K562 (cell line): ENCODE data around the gene PPP6R1. TPM values are rescaled to one million over a fixed set of nuclear protein-coding genes. Genes with fewer than 3 reads are reported as not detected.

Experiments used
- ARID1B ChIP-seq: fragments of 450-650 bp; IDR thresholded peaks from 2 replicates; pipeline ENCODE4 v1.6.1; 2016; ENCODE audit warnings: antibody characterized with exemption, mild to moderate bottlenecking, inconsistent platforms
- ATF1 ChIP-seq, 2 experiments: fragments of 450-650 bp in 1 of 2; IDR thresholded peaks; 2 replicates each; pipeline ENCODE4 v1.6.1; 2016; ENCODE audit warnings: missing compliant biosample characterization in 1 of 2, missing genetic modification characterization in 1 of 2
- BRF1 ChIP-seq: IDR thresholded peaks from 3 replicates; pipeline ENCODE4 v1.6.1; 2011; ENCODE audit warnings: borderline replicate concordance, mild to moderate bottlenecking; ENCODE audit not compliant: insufficient read length; ENCODE audit errors: extremely low read depth
- CBFA2T2 ChIP-seq: fragments of 450-650 bp; conservative IDR thresholded peaks from 2 replicates; pipeline ENCODE4 v1.6.1; 2017; ENCODE audit warnings: mild to moderate bottlenecking
- CBX3 ChIP-seq, 2 experiments: IDR thresholded peaks; 1 replicate in 1 of 2; 2 replicates in 1 of 2; pipeline ENCODE4 v1.6.1; 2012; ENCODE audit warnings: inconsistent platforms in 2 of 2, low read length in 2 of 2, borderline replicate concordance in 1 of 2, control low read depth in 1 of 2
- CBX5 ChIP-seq: IDR thresholded peaks from 2 replicates; pipeline ENCODE4 v1.6.1; 2014; ENCODE audit warnings: low read depth, borderline replicate concordance
- DPF2 ChIP-seq: fragments of 450-650 bp; IDR thresholded peaks from 2 replicates; pipeline ENCODE4 v1.6.1; 2016
- ELF1 ChIP-seq: fragments of 200-800 bp; sonication (Bioruptor generic); IDR thresholded peaks from 2 replicates; pipeline ENCODE4 v1.6.1; 2016; ENCODE audit warnings: missing genetic modification characterization, missing compliant biosample characterization
- HDGF ChIP-seq: fragments of 450-650 bp; IDR thresholded peaks from 2 replicates; pipeline ENCODE4 v1.6.1; 2016
- NFE2L1 ChIP-seq: fragments of 450-650 bp; IDR thresholded peaks from 2 replicates; pipeline ENCODE4 v1.6.1; 2016; ENCODE audit warnings: missing genetic modification characterization, low read depth, mild to moderate bottlenecking, missing compliant biosample characterization, moderate library complexity, borderline replicate concordance
- PHB ChIP-seq: fragments of 250-450 bp; sonication (Bioruptor Pico); IDR thresholded peaks from 2 replicates; pipeline ENCODE4 v1.5.0; 2021
- RB1 ChIP-seq: fragments of 450-650 bp; IDR thresholded peaks from 2 replicates; pipeline ENCODE4 v1.6.1; 2017; ENCODE audit warnings: low read depth, mild to moderate bottlenecking
- RBFOX2 ChIP-seq: fragments of 200-400 bp; formaldehyde crosslinking; IDR thresholded peaks from 2 replicates; pipeline ENCODE4 v1.6.1; 2017; ENCODE audit warnings: low read depth, mild to moderate bottlenecking, low read length, moderate library complexity
- RBM39 ChIP-seq: fragments of 200-400 bp; formaldehyde crosslinking; optimal IDR thresholded peaks from 2 replicates; pipeline ENCODE3; 2018; ENCODE audit warnings: low read depth, low read length
- SP1 ChIP-seq: sonication (generic); formaldehyde crosslinking; IDR thresholded peaks from 2 replicates; pipeline ENCODE4 v1.8.1; 2022; ENCODE audit warnings: mild to moderate bottlenecking, missing genetic modification reagents
- SPI1 ChIP-seq: IDR thresholded peaks from 2 replicates; pipeline ENCODE4 v1.6.1; 2011; ENCODE audit warnings: low read depth, low read length, control low read depth, borderline replicate concordance
- SREBF2 ChIP-seq: sonication (generic); formaldehyde crosslinking; IDR thresholded peaks from 2 replicates; pipeline ENCODE4 v1.4.0; 2020; ENCODE audit warnings: mild to moderate bottlenecking, missing genetic modification reagents
- SRF ChIP-seq, 2 experiments: fragments of 250-450, 450-650 bp in 1 of 2; sonication (Bioruptor Pico) in 1 of 2; sonication (generic) in 1 of 2; formaldehyde crosslinking; IDR thresholded peaks; 2 replicates each; pipeline versions ENCODE4 v1.5.0 to v1.5.1; 2020 to 2022; ENCODE audit warnings: mild to moderate bottlenecking in 1 of 2, missing genetic modification reagents in 1 of 2
- TCF7L2 ChIP-seq: fragments of 150-350 bp; IDR thresholded peaks from 2 replicates; pipeline ENCODE4 v1.6.1; 2016; ENCODE audit warnings: low read depth, mild to moderate bottlenecking, low read length, moderate library complexity
- ZC3H4 ChIP-seq: sonication (generic); formaldehyde crosslinking; IDR thresholded peaks from 2 replicates; pipeline ENCODE4 v1.9.0; 2021; ENCODE audit warnings: missing genetic modification reagents, borderline replicate concordance
- ZC3H8 ChIP-seq: fragments of 450-650 bp; IDR thresholded peaks from 2 replicates; pipeline ENCODE4 v1.6.1; 2017
- ZNF583 ChIP-seq: fragments of 250-450 bp; sonication (Bioruptor Pico); IDR thresholded peaks from 2 replicates; pipeline ENCODE4 v1.4.0; 2020
- ZNF717 ChIP-seq: fragments of 250-450 bp; sonication (Bioruptor Pico); IDR thresholded peaks from 2 replicates; pipeline ENCODE4 v1.5.0; 2021
- polyA plus RNA-seq, 8 experiments: library from polyadenylated mRNA; depleted of rRNA in 4 of 8; stranded (reverse) in 5 of 8; unstranded in 3 of 8; fragments of >200 nt; fragmentation: Nextera tagmentation in 2 of 8; fragmentation: Illumina TruSeq in 1 of 8; extraction: Ambion mirVana in 2 of 8; extraction: Trizol in 1 of 8; gene quantifications; 2 replicates each; pipeline versions ENCODE4 v1.2.1 to v1.2.3, GENCODE V29; 2011 to 2014; ENCODE audit warnings: inconsistent platforms in 1 of 8, missing spikeins in 1 of 8
- total RNA-seq, 7 experiments: library from RNA; depleted of rRNA in 6 of 7; stranded (reverse); fragments of >200 nt in 6 of 7; fragmentation: Illumina TruSeq in 2 of 7; extraction: Trizol in 2 of 7; gene quantifications; 2 replicates each; pipeline versions ENCODE4 v1.2.1 to v1.2.3, GENCODE V29; 2011 to 2021; ENCODE audit warnings: low replicate concordance in 1 of 7
- TF ChIP-seq, protein P1 (sequence below): IDR thresholded peaks from 2 replicates; pipeline ENCODE4 v1.6.1; 2014; ENCODE audit warnings: antibody characterized with exemption

PPP6R1 gene
- total and polyA plus RNA-seq, 9 of the 15 experiments (the other 6 are each of a cell fraction or from before 2014, with no cell fraction given), result 0.48 to 135 (median 37.2) TPM

DNA sequence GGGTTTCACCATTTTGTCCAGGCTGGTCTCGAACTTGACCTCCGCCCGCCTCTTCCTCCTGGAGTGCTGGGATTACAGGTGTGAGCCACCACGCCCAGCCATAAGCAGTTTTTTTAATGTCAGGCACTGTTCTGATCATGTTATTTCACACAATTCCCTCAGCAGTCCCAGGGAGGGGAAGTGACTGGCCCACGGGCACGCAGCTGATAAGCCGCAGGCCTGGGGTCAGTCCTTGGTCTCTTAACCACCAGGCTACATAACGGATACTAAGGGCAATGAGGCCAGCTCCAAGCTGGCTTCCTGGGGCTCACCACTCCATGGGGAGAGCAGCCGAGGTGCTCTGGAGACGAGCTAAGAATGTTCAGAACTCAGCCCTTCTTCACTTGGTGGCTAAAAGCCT is 38.5 kb upstream of the PPP6R1 start (continued):
- TF ChIP-seq, protein P1, sequence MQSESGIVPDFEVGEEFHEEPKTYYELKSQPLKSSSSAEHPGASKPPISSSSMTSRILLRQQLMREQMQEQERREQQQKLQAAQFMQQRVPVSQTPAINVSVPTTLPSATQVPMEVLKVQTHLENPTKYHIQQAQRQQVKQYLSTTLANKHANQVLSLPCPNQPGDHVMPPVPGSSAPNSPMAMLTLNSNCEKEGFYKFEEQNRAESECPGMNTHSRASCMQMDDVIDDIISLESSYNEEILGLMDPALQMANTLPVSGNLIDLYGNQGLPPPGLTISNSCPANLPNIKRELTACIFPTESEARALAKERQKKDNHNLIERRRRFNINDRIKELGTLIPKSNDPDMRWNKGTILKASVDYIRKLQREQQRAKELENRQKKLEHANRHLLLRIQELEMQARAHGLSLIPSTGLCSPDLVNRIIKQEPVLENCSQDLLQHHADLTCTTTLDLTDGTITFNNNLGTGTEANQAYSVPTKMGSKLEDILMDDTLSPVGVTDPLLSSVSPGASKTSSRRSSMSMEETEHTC, result no peak
- no peak for TF ChIP-seq ZNF583 (CRISPR knock-in tag)
- no peak for TF ChIP-seq CBX5
- TF ChIP-seq NFE2L1 (tag), result no peak
- peak; percentile 41; the same call in 1 of the 2 replicates for TF ChIP-seq ARID1B
- TF ChIP-seq RBM39, result no peak
- no peak for TF ChIP-seq CBFA2T2
- no peak for TF ChIP-seq RB1
- 0 out of 2 replicates have a peak, but pooled peaks have one; percentile 21 for TF ChIP-seq RBFOX2
- no peak for TF ChIP-seq ELF1 (tag)
- TF ChIP-seq HDGF, result no peak
- TF ChIP-seq ZC3H8, result no peak
- TF ChIP-seq SP1 (CRISPR knock-in tag), result no peak
- TF ChIP-seq SRF (CRISPR knock-in tag; IDR thresholded peaks at IDR 0.05), result no peak
- no peak for TF ChIP-seq PHB (CRISPR knock-in tag)
- no peak for TF ChIP-seq TCF7L2
- no peak for TF ChIP-seq SREBF2 (CRISPR knock-in tag)
- peak; percentile 75 for TF ChIP-seq SPI1
- 0 out of 2 replicates have a peak, but pooled peaks have one; percentile 26 for TF ChIP-seq DPF2
- TF ChIP-seq BRF1, result no peak
- no peak for TF ChIP-seq ZNF717 (CRISPR knock-in tag)
- TF ChIP-seq ATF1 (CRISPR knock-in tag; IDR thresholded peaks at IDR 0.05), result no peak
- no peak for TF ChIP-seq ATF1 (tag; IDR thresholded peaks at IDR 0.05)
- TF ChIP-seq CBX3 (IDR thresholded peaks at IDR 0.05; ENCODE audit: borderline replicate concordance in 1 of 2, low read length in 2 of 2), result no peak
- TF ChIP-seq ZC3H4 (CRISPR knock-in tag), result no peak
